Activated CD8-positive, alpha-beta memory T cell treated with anti-CD3 and anti-CD28 coated beads for 36 hours (primary cell): Measurements from ENCODE around the gene MED28. TPM values are rescaled to one million over a fixed set of nuclear protein-coding genes. Genes with fewer than 3 reads are reported as not detected.
"Not testable (repeated sequence)": the region's sequence is repeated elsewhere in the genome, so short reads cannot be mapped to it uniquely, and the experiment has no call there.

Experiments used
- CTCF ChIA-PET: fragments of 350-600 bp; sonication (Branson Sonifier 250); formaldehyde crosslinking; loops from one replicate; lab custom pipeline; 2021; ENCODE audit warnings: antibody characterized with exemption; lab: Charles Lee
- POLR2A ChIA-PET: fragments of 350-600 bp; sonication (Branson Sonifier 250); formaldehyde crosslinking; loops from one replicate; lab custom pipeline; 2021; ENCODE audit warnings: antibody characterized with exemption; lab: Charles Lee
- total RNA-seq, 2 experiments: library from RNA; stranded (reverse); gene quantifications; one replicate each; pipeline ENCODE4 v1.2.3, GENCODE V29; 2021

Gene MED28
- total RNA-seq, 2 experiments from 2014 or later = 58.6 to 58.7 TPM

DNA sequence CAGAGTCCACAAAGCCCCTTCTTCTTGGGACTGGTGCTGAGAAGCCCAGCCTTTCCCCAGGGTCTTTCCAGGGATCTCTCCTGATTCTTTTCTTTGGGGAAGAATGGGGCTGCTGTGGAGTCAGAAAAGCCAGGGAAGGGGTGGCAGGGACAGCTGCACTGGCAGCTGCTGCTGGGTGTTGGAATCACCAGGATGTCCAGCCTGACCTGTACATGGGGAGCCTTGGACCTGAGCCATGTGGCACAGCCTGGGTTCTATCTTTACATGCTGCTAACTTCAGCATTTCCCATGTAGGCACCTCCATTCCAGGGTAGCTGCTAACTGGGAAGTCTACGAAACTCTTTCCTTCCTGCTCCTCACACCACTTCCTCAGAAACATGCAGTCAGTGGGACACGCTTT, 36.0 kb downstream of the MED28 start:
- ChIA-PET CTCF (no interaction called here), POLR2A (no interaction called here)

DNA sequence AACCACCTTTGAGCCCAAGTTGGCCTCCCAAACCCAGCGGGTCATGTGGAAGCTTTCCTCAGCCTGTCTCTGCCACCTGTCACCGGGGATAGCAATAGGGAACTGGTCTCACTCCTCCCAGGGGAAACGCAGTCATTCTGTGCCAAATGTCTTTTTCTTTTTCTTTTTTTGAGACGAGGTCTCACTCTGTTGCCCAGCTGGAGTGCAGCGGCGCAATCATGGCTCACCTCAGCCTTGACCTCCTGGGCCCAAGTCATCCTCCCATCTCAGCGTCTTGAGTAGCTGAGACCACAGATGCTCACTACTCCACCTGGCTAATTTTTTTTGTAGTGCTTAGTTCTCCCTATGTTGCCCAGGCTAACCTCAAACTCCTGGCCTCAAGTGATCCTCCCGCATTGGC, 40.3 kb downstream of the MED28 start:
- ChIA-PET POLR2A (no interaction called here), CTCF (no interaction called here)

DNA sequence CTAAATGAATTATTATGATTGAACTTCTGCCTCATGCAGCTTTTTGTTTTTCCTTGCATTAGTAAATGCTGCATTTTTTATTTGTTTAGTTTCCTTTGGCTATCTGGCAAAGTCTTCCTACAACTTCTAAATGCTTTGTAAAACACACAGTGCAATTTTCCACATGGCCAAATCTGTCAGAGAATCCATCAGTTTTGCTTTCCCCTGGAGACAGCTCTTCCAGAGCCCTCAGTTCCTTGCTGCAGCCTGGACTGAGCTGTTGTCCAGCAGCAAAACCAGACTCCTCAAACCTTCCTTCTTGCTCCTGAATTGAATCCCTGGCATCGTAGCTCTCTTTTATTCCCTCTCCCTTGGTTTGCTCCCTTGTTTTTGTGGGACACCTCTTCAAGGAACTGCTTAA, 42.6 kb downstream of the MED28 start:
- ChIA-PET CTCF (no interaction called here), POLR2A (no interaction called here)

DNA sequence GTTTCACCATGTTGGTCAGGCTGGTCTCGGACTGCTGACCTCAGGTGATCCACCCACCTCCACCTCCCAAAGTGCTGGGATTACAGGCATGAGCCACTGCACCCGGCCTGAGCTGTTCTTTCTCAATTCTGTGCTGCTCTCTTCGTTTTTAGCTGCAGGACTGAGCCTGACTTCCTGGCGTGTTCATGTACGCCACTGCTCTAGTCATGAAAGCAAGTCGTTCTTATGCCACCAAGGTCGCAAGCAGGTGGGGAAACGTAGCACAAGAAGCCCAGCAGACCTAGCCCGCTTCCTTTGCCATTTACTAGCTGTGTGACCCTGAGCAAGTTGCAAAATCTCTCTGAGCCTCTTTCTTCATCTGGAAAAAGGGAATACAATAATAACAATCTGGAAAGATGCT, 43.4 kb downstream of the MED28 start:
- CTCF ChIA-PET = interaction anchor here (0.6 kb wide), 1 partner anchor 938 kb away, joined by 3 read pairs; no protein-coding TSS in a partner anchor
- POLR2A ChIA-PET = no interaction called here

DNA sequence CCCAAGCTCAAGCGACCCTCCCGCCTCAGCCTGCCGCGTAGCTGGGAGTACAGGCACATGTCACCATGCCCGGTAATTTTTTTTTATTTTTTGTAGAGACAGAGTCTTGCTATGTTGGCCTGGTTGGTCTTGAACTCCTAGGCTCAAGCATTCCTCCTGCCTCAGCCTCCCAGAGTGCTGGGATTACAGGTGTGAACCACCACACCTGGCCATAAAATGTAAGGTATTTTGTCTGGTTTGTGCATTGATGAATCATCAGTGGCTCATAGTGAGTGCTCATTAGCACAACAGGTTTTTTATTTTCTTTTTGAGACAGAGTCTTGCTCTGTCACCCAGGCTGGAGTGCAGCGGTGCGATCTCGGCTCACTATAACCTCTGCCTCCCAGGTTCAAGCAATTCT, 44.8 kb downstream of the MED28 start:
- POLR2A ChIA-PET, CTCF ChIA-PET: not testable (repeated sequence)

DNA sequence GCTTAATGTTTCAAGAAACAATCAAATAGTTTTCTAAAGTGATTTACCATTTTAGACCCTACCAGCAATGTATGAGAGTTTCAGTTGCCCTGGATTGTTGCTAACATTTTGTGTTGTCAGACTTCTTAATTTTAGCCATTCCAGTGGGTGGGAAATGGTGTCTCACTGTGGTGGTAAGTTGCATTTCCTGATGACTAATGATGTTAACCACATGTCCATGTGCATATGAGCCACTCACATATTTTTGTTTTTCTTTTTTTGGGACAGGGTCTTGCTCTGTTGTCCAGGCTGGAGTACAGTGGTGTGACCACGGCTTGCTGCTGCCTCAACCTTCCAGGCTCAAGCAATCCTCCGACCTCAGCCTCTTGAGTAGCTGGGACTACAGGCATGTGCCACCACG, 48.3 kb downstream of the MED28 start:
- POLR2A ChIA-PET = no interaction called here
- CTCF ChIA-PET = no interaction called here

DNA sequence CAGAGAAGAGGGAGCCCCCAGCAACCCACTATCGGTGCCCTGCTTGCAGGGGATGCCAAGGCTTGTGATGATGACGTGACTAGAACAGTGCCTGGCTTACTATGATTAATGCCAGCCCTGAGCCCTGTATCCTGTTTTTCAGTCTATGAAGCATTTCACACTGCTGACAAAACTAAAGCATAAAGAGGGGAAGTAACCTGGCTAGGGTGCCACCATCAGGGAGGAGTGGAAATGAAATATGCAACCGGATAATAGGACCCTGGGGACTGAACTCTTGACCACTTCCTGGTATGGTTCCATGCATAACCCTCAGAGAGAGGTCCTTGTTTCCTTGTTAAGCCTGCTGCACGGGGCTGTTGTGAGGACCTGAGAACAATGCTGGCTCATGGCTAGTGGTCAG, 50.3 kb downstream of the MED28 start:
- CTCF ChIA-PET = no interaction called here
- POLR2A ChIA-PET = no interaction called here

DNA sequence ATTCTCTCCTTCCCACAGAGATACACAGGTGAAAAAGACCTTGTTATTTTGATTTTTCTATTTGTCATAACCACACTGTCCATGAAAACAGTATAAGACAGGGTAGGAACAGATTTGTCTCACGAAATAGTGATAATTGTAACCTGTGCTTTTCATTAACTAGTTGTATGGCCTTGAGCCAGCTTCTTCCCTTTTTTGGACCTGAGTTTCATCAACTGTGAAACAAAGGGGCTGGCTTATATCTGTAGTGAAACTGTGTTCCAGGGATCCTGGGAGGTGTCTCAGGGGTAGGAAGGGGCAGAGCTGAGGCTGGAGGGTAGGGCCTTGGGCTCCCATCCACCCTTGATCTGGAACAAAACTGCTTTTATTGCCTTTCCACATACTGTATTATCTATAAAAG, 50.9 kb downstream of the MED28 start:
- ChIA-PET CTCF (no interaction called here), POLR2A (no interaction called here)

DNA sequence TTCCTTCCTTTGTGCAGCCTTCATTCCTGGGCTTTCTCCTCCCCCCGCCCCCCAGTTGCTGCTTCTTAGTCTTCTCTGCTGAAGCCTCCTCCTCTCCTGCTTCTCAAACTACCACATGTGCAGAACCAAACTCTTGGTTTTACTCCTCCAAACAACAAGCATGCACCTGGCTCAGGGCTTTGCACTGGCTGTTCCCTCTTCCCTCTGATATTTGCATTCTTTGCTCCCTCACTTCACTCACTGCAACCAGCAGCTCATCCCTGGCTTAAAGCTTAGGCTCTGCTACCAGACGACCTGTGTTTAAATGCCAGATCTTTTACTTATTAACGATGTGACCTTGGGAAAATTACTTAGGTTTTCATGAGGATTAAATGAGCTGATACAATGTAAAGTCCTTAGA, 51.4 kb downstream of the MED28 start:
- ChIA-PET CTCF (no interaction called here), POLR2A (no interaction called here)

DNA sequence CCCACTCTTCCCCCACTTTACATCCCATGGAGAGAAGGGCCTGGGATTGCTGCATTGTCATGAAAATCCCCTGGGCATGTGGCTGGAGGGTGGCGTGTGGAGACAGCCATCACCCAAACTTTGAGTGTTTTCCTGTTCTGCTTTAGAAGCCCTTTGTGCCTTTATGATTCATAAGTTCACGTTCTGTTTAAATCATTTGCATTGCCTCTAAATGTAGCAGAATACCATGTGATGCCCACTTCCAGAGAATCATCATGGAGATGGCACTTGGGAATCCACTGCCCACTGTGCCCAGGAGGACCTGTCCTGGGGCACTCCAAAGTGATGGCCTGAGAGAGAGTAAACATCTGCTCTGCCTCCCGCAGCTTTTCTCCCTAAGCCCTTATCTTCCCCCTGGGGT, 52.8 kb downstream of the MED28 start:
- CTCF ChIA-PET = no interaction called here
- POLR2A ChIA-PET = no interaction called here

DNA sequence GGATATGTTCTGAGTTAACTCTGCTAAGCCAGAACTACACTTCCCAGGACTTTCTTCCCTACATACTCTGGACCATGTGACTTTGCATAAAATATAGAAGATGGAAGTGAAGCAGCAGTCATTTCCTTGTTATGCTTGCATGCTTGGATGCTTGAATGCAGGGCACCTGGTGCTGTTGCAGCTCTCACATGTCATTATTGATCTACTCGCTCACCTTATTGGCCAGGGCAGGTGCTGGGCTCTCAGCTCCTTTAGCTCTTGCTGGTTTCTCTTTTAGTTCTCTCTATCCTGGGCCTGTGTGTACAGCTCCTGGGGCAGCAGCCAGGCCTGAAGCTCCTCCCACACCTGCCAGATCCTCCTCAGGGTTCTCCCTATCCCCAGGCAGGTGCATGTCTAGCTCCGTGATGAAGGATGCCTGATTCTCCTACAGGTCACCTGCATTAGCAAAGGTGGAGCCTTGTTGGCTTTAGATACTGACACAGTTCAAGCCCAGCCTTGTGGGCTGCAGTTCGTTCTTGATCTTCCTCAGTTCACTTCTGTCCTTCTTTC, 53.3 kb downstream of the MED28 start:
- ChIA-PET CTCF (no interaction called here), POLR2A (no interaction called here)

DNA sequence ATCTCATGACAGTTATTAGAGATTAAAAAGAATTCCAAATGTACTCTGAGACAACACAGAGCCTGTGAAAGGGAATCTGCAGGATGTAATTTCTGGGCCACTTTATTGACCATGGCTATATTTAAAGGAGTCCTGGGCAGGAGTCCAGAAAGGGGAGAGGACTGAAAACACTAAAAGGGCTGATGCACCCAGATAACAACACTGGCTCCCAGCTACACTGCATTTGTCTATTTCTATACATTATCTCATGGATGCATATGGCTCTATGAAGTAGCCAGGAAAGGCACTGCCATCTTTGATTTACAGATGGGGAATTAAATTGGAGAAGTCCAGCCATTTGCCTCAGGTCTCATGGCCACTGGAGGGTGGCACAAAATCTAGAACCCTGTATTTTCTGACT, 56.0 kb downstream of the MED28 start:
- POLR2A ChIA-PET = no interaction called here
- CTCF ChIA-PET = no interaction called here

DNA sequence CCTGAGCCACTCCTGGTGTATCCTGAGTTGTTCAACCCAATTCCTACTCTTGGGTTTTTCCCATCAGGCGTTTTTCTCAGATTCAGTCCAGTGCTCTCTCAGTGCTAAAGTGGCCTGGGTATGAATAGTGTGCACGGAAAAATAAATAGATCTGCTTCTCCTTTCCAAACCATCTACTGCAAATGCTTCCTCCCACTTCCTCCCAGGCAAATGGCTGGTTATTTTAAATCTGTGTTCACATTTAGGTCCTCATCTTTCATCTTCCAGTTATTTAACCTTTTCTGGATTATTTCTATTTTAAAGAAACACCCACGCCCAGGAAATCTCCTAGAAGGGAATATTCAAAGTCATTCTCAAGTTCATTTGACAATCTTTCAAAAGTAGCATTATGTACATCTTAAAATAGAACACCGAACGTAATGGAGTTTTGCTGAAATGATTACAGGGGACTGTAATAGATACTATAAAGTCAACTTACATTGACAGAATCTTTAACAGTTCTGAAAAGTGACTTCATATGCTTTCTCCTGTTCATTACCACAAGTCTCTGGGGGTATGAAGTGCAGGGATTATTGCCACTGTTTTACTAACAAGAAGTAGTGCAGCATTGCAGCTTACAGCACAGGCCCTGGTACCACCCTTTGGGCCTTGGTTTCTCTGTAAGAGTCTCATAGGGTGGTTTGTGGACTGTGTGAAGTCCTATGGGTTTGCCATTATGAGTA, 66.3 kb downstream of the MED28 start:
- POLR2A ChIA-PET = no interaction called here
- CTCF ChIA-PET = no interaction called here

DNA sequence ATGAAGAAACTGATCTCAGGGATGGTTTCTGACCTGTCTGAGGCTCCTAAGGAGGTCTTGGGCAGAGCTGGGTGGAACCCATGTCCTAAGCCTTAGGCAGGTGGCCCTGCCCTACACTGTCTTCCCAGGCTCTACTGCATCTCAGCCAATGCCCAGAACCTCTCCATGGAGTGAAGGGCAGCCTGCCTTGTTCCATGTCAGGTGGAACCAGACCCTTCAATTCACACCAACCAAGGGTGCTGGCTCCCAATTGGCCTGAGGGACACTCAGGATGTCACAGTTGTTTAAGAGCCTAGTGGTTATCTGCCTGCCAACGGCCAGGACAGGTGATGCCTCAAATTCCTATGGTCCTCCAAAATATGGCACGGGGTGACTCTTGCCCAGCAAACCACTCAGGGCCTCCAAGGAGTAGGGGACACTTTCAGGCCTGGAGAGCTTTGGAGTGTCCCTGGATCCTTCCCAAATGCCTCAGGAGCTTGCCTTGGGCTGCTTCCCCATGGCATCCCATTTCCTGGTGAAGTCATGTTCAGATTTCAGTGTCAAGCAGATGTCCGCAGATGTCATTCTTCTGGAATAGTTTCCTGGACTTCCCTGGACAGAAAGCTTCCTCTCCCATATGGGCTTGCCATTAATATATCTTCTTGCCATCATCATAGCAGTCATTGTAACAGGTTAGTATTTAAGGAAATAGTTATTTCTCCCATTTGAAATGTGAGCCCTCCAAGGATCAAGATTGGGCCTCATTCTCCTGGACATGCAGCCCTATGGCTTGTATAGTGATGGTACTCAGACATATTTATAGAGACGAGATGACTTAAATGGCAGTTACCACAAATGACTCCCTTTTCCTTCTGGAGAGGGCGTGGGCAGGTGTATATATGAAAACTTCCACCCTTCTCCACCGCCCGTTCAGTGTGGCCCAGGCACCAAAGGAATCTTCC, 67.1 kb downstream of the MED28 start:
- CTCF ChIA-PET = no interaction called here

DNA sequence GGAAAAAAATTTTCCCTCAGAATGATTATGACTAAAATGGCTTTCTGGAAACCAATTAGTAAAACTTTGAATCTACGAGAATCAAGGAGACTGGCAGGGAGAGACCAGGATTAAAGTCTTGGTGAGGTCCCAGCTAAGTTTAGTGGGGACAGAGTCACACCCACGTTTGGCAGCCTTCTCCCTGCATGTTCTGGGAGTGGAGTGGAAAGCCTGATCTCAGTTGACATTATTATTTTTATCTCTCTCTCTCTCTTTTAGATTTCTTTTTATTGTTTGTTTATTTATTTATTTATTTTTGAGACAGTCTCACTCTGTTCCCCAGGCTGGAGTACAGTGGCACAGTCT, 67.8 kb downstream of the MED28 start:
- CTCF ChIA-PET = no interaction called here
- POLR2A ChIA-PET = no interaction called here

More for the DNA sequence above, 67.1 kb downstream of the MED28 start:
- POLR2A ChIA-PET = no interaction called here

Other genes with a start within 250 kb of the MED28 start
- gene QDPR, start 102.6 kb upstream of the MED28 start, total RNA-seq = 10 to 100 TPM; 54.4 to 56.3 TPM
- gene CLRN2, start 99.5 kb upstream of the MED28 start, total RNA-seq = not detected
- gene LAP3, start 37.4 kb upstream of the MED28 start, total RNA-seq = 10 to 100 TPM; 91.0 to 94.8 TPM
- gene FAM184B, start 167.0 kb downstream of the MED28 start, total RNA-seq = not detected
- 10 to 100 TPM; 32.9 to 35.9 TPM for gene DCAF16, start 196.1 kb downstream of the MED28 start, total RNA-seq
- gene NCAPG, start 196.3 kb downstream of the MED28 start, total RNA-seq = 10 to 100 TPM; 51.0 to 55.6 TPM